GM23338 (cell line): ENCODE data around the gene PTH2. TPM values are rescaled to one million over a fixed set of nuclear protein-coding genes. Genes with fewer than 3 reads are reported as not detected.

Experiments
- ATAC-seq: fragments of 200-7000 bp; cut with Tn5 transposase; 3 replicates; pipeline ENCODE4 v1.9.1; 2020
- DNase-seq: peaks from one replicate; pipeline ENCODE4 v3.0.0-alpha.2; 2015; ENCODE audit warnings: low spot score
- H2AFZ ChIP-seq: fragments of 200-600 bp; sonication (generic); 2 replicates; pipeline ENCODE4 v1.8.0; 2016; ENCODE audit warnings: antibody characterized with exemption, mild to moderate bottlenecking, moderate library complexity
- H3F3A ChIP-seq: fragments of 200-600 bp; sonication (generic); replicated peaks from 2 replicates; pipeline ENCODE4 v1.8.0; 2017; ENCODE audit warnings: antibody characterized with exemption, mixed run types, low read depth
- H3K27ac ChIP-seq: fragments of 200-600 bp; sonication (generic); 2 replicates; pipeline ENCODE4 v1.6.1; 2016; ENCODE audit warnings: low read depth
- H3K27me3 ChIP-seq: fragments of 200-600 bp; sonication (generic); 2 replicates; pipeline ENCODE4 v1.8.0; 2016; ENCODE audit warnings: mild to moderate bottlenecking, mixed run types, moderate library complexity; ENCODE audit not compliant: insufficient read depth
- H3K36me3 ChIP-seq: fragments of 200-600 bp; sonication (generic); 2 replicates; pipeline ENCODE4 v1.8.0; 2016; ENCODE audit warnings: mild to moderate bottlenecking; ENCODE audit not compliant: insufficient read depth
- H3K4me1 ChIP-seq: fragments of 200-600 bp; sonication (generic); 2 replicates; pipeline ENCODE4 v1.8.0; 2016; ENCODE audit warnings: mild to moderate bottlenecking, moderate library complexity; ENCODE audit not compliant: insufficient read depth
- H3K4me2 ChIP-seq: fragments of 200-600 bp; sonication (generic); 2 replicates; pipeline ENCODE4 v1.7.1; 2017; ENCODE audit warnings: mixed run types
- H3K4me3 ChIP-seq: fragments of 200-600 bp; sonication (generic); 2 replicates; pipeline ENCODE4 v1.6.1; 2016; ENCODE audit warnings: mixed run types
- H3K79me2 ChIP-seq: fragments of 200-600 bp; sonication (generic); replicated peaks from 2 replicates; pipeline ENCODE4 v1.8.0; 2017; ENCODE audit warnings: mild to moderate bottlenecking; ENCODE audit not compliant: insufficient read depth
- H3K9me2 ChIP-seq: fragments of 200-600 bp; sonication (generic); 2 replicates; pipeline ENCODE4 v1.8.0; 2017; ENCODE audit not compliant: insufficient read depth
- H4K20me1 ChIP-seq: fragments of 200-600 bp; sonication (generic); replicated peaks from 2 replicates; pipeline ENCODE4 v1.8.0; 2017; ENCODE audit warnings: mild to moderate bottlenecking; ENCODE audit not compliant: insufficient read depth
- H3K27ac Mint-ChIP-seq: 2 replicates; pipeline ENCODE4 v1.8.0; 2020; ENCODE audit warnings: inconsistent platforms, mild to moderate bottlenecking, moderate library complexity, mixed read lengths
- H3K27me3 Mint-ChIP-seq: 3 replicates; pipeline ENCODE4 v1.8.0; 2022; ENCODE audit warnings: low read depth, mild to moderate bottlenecking, moderate library complexity, mixed read lengths, inconsistent platforms; ENCODE audit not compliant: insufficient read depth, poor library complexity
- H3K36me3 Mint-ChIP-seq: 3 replicates; pipeline ENCODE4 v1.8.0; 2021; ENCODE audit warnings: low read depth, mild to moderate bottlenecking, inconsistent platforms, moderate library complexity, mixed read lengths
- H3K4me1 Mint-ChIP-seq: 3 replicates; pipeline ENCODE4 v1.8.0; 2020; ENCODE audit warnings: mild to moderate bottlenecking, inconsistent platforms, mixed read lengths
- H3K4me3 Mint-ChIP-seq: 3 replicates; pipeline ENCODE4 v1.8.0; 2021; ENCODE audit warnings: moderate library complexity, mild to moderate bottlenecking, inconsistent platforms, mixed read lengths
- H3K9me3 Mint-ChIP-seq: 3 replicates; pipeline ENCODE4 v1.8.0; 2020; ENCODE audit warnings: moderate library complexity, mild to moderate bottlenecking, inconsistent platforms, mixed read lengths
- EZH2phosphoT487 ChIP-seq: fragments of 200-600 bp; sonication (generic); IDR thresholded peaks from one replicate; pipeline ENCODE4 v1.8.1; 2018; ENCODE audit warnings: antibody characterized with exemption; ENCODE audit not compliant: unreplicated experiment
- JUNB ChIP-seq: IDR thresholded peaks from one replicate; pipeline ENCODE4 v1.6.1; 2016; ENCODE audit warnings: antibody characterized with exemption; ENCODE audit not compliant: unreplicated experiment
- NANOG ChIP-seq: IDR thresholded peaks from 2 replicates; pipeline ENCODE4 v1.6.1; 2016; ENCODE audit warnings: antibody characterized with exemption, borderline replicate concordance
- POLR2AphosphoS5 ChIP-seq: IDR thresholded peaks from 2 replicates; pipeline ENCODE4 v1.6.1; 2016; ENCODE audit warnings: antibody characterized with exemption, low read depth
- STAT1 ChIP-seq: IDR thresholded peaks from one replicate; pipeline ENCODE4 v1.6.1; 2016; ENCODE audit warnings: antibody characterized with exemption; ENCODE audit not compliant: unreplicated experiment
- ZNF114 ChIP-seq: fragments of 250-450 bp; sonication (Bioruptor Pico); IDR thresholded peaks from 2 replicates; pipeline ENCODE4 v1.5.0; 2020; ENCODE audit warnings: mild to moderate bottlenecking, moderate library complexity
- ZNF331 ChIP-seq: fragments of 250-450 bp; sonication (Bioruptor Pico); IDR thresholded peaks from 2 replicates; pipeline ENCODE4 v1.5.0; 2020; ENCODE audit warnings: low read depth, mild to moderate bottlenecking, moderate library complexity
- polyA plus RNA-seq: library from polyadenylated mRNA; unstranded; fragments of >200 nt; fragmentation: Nextera tagmentation; extraction: Ambion mirVana; gene quantifications from 2 replicates; pipeline ENCODE4 v1.2.1, GENCODE V29; 2016
- total RNA-seq: library from RNA; depleted of rRNA; stranded (reverse); fragments of >200 nt; shearing (Covaris generic); gene quantifications from 2 replicates; pipeline ENCODE4 v1.2.3, GENCODE V29; 2014
- TF ChIP-seq, protein P1 (sequence below): IDR thresholded peaks from 2 replicates; pipeline ENCODE4 v1.6.1; 2016; ENCODE audit warnings: antibody characterized with exemption
- TF ChIP-seq, protein P2 (sequence below): fragments of 250-450 bp; sonication (Bioruptor Pico); IDR thresholded peaks from 2 replicates; pipeline ENCODE4 v1.5.0; 2020; ENCODE audit warnings: mild to moderate bottlenecking, moderate library complexity

The PTH2 gene
- total and polyA plus RNA-seq, 2 experiments from 2014 or later, result 1.6 TPM; not detected in 1

DNA sequence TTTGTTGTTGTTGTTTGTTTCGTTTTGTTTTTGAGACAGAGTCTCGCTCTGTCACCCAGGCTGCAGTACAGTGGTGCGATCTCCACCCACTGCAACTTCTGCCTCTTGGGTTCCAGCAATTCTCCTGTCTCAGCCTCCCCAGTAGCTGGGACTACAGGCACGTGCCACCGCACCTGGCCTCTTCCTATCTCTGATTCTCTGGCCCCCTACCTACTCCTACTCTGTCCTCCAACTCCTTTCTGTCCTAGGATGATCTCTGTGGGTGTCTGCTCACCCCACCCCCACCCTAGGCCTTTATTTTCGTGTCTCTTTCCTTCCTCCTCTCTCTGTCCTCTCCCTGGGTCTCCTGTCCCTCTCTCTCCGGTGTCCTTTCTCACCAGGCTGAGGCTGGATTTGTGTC, 27.2 kb upstream of the PTH2 start:
- H3K27ac Mint-ChIP-seq, result no peak overlapping the region; the same call in 1 of the 2 replicates

More for the DNA sequence above, 27.2 kb upstream of the PTH2 start:
- Histone ChIP-seq H3K4me2 (peak overlapping the region; percentile 75), H3K79me2 (peaks cover 20% of the 10 kb centered on the region), H3K27me3 (no peaks in the 10 kb centered on the region), H3K4me1 (peaks cover 21% of the 10 kb centered on the region; the same call in 1 of the 2 replicates), H3K9me2 (no peaks in the 10 kb centered on the region), H4K20me1 (peaks cover 8% of the 10 kb centered on the region; the same call in 1 of the 2 replicates), H3K4me3 (peak overlapping the region; percentile 66), H3K36me3 (peaks cover 4% of the 10 kb centered on the region; the same call in 1 of the 2 replicates), H3F3A (peaks cover 22% of the 10 kb centered on the region; the same call in 1 of the 2 replicates), H3K27ac (0 out of 2 replicates have a peak overlapping the region, but pooled peaks have one; percentile 32), H2AFZ (no peak overlapping the region)
- DNase-seq (no peak), ATAC-seq (no peak)
- Mint-ChIP-seq H3K36me3 (peaks cover 54% of the 10 kb centered on the region), H3K4me1 (peaks cover 23% of the 10 kb centered on the region), H3K27me3 (peaks cover 36% of the 10 kb centered on the region), H3K4me3 (peak overlapping the region; percentile 95), H3K9me3 (peaks cover 9% of the 10 kb centered on the region; the same call in 2 of the 3 replicates)
- TF ChIP-seq STAT1 (no peak), JUNB (no peak), NANOG (no peak), EZH2phosphoT487 (no peak), ZNF114 (CRISPR knock-in tag) (no peak), POLR2AphosphoS5 (no peak), ZNF331 (CRISPR knock-in tag) (no peak)
- TF ChIP-seq, protein P1, sequence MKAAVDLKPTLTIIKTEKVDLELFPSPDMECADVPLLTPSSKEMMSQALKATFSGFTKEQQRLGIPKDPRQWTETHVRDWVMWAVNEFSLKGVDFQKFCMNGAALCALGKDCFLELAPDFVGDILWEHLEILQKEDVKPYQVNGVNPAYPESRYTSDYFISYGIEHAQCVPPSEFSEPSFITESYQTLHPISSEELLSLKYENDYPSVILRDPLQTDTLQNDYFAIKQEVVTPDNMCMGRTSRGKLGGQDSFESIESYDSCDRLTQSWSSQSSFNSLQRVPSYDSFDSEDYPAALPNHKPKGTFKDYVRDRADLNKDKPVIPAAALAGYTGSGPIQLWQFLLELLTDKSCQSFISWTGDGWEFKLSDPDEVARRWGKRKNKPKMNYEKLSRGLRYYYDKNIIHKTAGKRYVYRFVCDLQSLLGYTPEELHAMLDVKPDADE, result no peak
- TF ChIP-seq, protein P2, sequence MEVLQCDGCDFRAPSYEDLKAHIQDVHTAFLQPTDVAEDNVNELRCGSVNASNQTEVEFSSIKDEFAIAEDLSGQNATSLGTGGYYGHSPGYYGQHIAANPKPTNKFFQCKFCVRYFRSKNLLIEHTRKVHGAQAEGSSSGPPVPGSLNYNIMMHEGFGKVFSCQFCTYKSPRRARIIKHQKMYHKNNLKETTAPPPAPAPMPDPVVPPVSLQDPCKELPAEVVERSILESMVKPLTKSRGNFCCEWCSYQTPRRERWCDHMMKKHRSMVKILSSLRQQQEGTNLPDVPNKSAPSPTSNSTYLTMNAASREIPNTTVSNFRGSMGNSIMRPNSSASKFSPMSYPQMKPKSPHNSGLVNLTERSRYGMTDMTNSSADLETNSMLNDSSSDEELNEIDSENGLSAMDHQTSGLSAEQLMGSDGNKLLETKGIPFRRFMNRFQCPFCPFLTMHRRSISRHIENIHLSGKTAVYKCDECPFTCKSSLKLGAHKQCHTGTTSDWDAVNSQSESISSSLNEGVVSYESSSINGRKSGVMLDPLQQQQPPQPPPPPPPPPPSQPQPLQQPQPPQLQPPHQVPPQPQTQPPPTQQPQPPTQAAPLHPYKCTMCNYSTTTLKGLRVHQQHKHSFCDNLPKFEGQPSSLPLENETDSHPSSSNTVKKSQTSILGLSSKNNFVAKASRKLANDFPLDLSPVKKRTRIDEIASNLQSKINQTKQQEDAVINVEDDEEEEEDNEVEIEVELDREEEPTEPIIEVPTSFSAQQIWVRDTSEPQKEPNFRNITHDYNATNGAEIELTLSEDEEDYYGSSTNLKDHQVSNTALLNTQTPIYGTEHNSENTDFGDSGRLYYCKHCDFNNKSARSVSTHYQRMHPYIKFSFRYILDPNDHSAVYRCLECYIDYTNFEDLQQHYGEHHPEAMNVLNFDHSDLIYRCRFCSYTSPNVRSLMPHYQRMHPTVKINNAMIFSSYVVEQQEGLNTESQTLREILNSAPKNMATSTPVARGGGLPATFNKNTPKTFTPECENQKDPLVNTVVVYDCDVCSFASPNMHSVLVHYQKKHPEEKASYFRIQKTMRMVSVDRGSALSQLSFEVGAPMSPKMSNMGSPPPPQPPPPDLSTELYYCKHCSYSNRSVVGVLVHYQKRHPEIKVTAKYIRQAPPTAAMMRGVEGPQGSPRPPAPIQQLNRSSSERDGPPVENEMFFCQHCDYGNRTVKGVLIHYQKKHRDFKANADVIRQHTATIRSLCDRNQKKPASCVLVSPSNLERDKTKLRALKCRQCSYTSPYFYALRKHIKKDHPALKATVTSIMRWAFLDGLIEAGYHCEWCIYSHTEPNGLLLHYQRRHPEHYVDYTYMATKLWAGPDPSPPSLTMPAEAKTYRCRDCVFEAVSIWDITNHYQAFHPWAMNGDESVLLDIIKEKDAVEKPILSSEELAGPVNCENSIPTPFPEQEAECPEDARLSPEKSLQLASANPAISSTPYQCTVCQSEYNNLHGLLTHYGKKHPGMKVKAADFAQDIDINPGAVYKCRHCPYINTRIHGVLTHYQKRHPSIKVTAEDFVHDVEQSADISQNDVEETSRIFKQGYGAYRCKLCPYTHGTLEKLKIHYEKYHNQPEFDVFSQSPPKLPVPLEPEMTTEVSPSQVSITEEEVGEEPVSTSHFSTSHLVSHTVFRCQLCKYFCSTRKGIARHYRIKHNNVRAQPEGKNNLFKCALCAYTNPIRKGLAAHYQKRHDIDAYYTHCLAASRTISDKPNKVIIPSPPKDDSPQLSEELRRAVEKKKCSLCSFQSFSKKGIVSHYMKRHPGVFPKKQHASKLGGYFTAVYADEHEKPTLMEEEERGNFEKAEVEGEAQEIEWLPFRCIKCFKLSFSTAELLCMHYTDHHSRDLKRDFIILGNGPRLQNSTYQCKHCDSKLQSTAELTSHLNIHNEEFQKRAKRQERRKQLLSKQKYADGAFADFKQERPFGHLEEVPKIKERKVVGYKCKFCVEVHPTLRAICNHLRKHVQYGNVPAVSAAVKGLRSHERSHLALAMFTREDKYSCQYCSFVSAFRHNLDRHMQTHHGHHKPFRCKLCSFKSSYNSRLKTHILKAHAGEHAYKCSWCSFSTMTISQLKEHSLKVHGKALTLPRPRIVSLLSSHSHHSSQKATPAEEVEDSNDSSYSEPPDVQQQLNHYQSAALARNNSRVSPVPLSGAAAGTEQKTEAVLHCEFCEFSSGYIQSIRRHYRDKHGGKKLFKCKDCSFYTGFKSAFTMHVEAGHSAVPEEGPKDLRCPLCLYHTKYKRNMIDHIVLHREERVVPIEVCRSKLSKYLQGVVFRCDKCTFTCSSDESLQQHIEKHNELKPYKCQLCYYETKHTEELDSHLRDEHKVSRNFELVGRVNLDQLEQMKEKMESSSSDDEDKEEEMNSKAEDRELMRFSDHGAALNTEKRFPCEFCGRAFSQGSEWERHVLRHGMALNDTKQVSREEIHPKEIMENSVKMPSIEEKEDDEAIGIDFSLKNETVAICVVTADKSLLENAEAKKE (CRISPR knock-in tag), result no peak
